Calu3 (cell line): ENCODE measurements around the gene NQO2. TPM values are rescaled to one million over a fixed set of nuclear protein-coding genes. Genes with fewer than 3 reads are reported as not detected.
"Not testable (repeated sequence)": the region's sequence is repeated elsewhere in the genome, so short reads cannot be mapped to it uniquely, and the experiment has no call there.

Source experiments
- BruUV-seq: library from RNA; stranded (reverse); fragments of 400-500 nt; replicated peaks from 2 replicates; lab custom pipeline; 2021; lab: Mats Ljungman, UMichigan
- CTCF ChIA-PET: fragments of 300-600 bp; sonication (Branson Sonifier 250); formaldehyde crosslinking; loops from one replicate; lab custom pipeline; 2022; ENCODE audit warnings: antibody characterized with exemption; lab: Charles Lee
- DNase-seq: peaks from one replicate; pipeline ENCODE4 v3.0.0; 2022
- H3K27ac Mint-ChIP-seq: one replicate; pipeline ENCODE4 v1.8.0; 2022; ENCODE audit warnings: mixed read lengths; ENCODE audit not compliant: unreplicated experiment
- H3K27me3 Mint-ChIP-seq: one replicate; pipeline ENCODE4 v1.8.0; 2022; ENCODE audit warnings: mixed read lengths; ENCODE audit not compliant: unreplicated experiment
- H3K36me3 Mint-ChIP-seq: one replicate; pipeline ENCODE4 v1.8.0; 2022; ENCODE audit warnings: mild to moderate bottlenecking, moderate library complexity, mixed read lengths; ENCODE audit not compliant: insufficient read depth, unreplicated experiment
- H3K4me1 Mint-ChIP-seq: one replicate; pipeline ENCODE4 v1.8.0; 2022; ENCODE audit warnings: mild to moderate bottlenecking, low read depth, mixed read lengths; ENCODE audit not compliant: unreplicated experiment
- H3K4me3 Mint-ChIP-seq: one replicate; pipeline ENCODE4 v1.8.0; 2022; ENCODE audit warnings: mild to moderate bottlenecking, low read depth, moderate library complexity, mixed read lengths; ENCODE audit not compliant: unreplicated experiment
- H3K9me3 Mint-ChIP-seq: one replicate; pipeline ENCODE4 v1.8.0; 2022; ENCODE audit warnings: low read depth, mixed read lengths; ENCODE audit not compliant: unreplicated experiment
- CTCF ChIP-seq: fragments of 200-600 bp; IDR thresholded peaks from one replicate; pipeline ENCODE4 v1.8.0; 2022; ENCODE audit warnings: antibody characterized with exemption; ENCODE audit not compliant: unreplicated experiment
- intact Hi-C: fragments of 100-400 bp; cut with micrococcal nuclease; formaldehyde crosslinking; loops from one replicate; pipeline ENCODE4 v1.10.0; 2022; ENCODE audit not compliant: unreplicated experiment
- total RNA-seq: library from RNA; stranded (reverse); gene quantifications from 2 replicates; pipeline ENCODE4 v1.2.3, GENCODE V29; 2022

The NQO2 gene
- total RNA-seq, 1 experiment from 2014 or later, result 12.0 TPM

GRCh38 chr6:2973180-2973579 lies 26.5 kb upstream of the NQO2 start:
- BruUV-seq, DNase-seq, H3K27me3 Mint-ChIP-seq, H3K4me3 Mint-ChIP-seq, H3K27ac Mint-ChIP-seq, CTCF ChIA-PET, intact Hi-C loops, H3K9me3 Mint-ChIP-seq: not testable (repeated sequence)
- peaks cover 17% of the 10 kb centered on the region for H3K36me3 Mint-ChIP-seq
- peaks cover 16% of the 10 kb centered on the region for H3K4me1 Mint-ChIP-seq

DNA sequence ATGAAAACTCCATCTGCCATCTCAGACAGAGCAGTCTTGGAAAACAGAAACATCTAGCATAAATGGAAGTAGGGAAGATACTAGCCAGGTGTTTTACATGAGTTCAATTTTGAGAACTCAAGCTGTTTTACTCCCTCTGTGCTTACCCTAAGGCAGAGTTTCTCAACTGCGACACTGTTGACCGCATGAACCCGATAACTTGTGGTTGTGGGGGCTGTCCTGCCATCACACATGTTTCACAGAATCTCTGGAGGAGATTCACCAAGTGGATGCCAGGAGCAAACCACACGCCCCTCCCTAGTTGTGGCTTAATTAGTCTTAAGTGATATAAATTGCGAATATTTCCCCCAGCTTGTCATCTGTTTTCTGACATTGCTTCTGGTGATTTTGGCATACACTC lies 26.0 kb upstream of the NQO2 start:
- intact Hi-C loops, result no loop called here
- no TSS peak for BruUV-seq

DNA sequence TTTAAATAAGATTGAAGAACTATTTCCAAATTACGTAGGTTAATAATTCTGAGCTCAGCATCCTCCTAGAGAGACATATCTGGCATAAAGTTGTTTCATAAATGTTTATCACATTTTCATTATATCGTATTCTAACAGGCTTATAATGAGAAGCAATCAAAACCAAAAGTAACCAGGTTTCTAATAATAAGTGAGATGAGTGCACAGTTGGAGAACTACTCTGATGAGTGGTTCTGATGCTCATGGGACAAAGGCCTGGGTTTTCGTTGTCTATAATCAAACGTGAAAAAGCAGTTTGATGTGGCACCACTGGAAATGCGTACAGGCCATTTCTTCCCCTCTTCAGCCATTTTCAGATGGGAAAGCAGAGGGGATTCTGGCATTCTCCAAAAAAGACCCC lies 23.6 kb upstream of the NQO2 start:
- Mint-ChIP-seq H3K9me3 (no peaks in the 10 kb centered on the region), H3K27ac (no peak overlapping the region), H3K36me3 (peaks cover 8% of the 10 kb centered on the region), H3K27me3 (no peaks in the 10 kb centered on the region), H3K4me3 (no peak overlapping the region), H3K4me1 (peaks cover 22% of the 10 kb centered on the region)
- intact Hi-C loops, result no loop called here
- no peak for DNase-seq
- no TSS peak for BruUV-seq
- TF ChIP-seq CTCF, result no peak
- CTCF ChIA-PET, result interaction anchor here (1.5 kb wide), 1 partner anchor 10 kb away, joined by 4 read pairs; no protein-coding TSS in a partner anchor

More for the DNA sequence above, 26.0 kb upstream of the NQO2 start:
- no peak for DNase-seq
- Mint-ChIP-seq H3K36me3 (peaks cover 17% of the 10 kb centered on the region), H3K9me3 (no peaks in the 10 kb centered on the region), H3K4me1 (peaks cover 11% of the 10 kb centered on the region), H3K27ac (no peak overlapping the region), H3K4me3 (no peak overlapping the region), H3K27me3 (no peaks in the 10 kb centered on the region)
- no peak for TF ChIP-seq CTCF
- CTCF ChIA-PET, result no interaction called here

DNA sequence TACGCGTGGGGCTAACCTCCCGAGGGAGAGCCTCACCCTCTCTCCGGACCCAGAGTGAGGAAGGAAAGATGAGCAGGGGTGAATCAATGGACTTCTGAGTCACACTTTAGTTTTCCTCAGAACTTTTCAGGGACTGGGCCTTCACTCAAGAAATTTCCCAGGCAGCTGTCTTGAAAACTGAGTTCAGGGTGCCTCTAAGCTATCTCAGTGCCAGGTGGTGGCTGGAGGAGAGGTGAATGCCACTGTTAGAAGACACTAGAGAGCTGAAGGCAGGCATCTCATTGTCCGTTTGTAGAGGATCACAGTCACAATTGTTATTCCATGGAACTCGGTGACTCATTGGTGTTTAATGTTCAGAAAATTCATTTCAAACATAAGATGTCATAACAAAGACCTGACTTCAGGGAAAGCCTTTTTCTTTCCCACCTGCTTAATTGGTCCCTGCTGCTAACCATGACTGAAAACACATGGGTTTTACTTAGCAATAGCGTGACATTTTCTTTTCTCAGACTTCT lies 23.1 kb upstream of the NQO2 start:
- no peak for DNase-seq
- Mint-ChIP-seq H3K27me3 (no peaks in the 10 kb centered on the region), H3K9me3 (no peaks in the 10 kb centered on the region), H3K4me1 (peaks cover 25% of the 10 kb centered on the region), H3K36me3 (peaks cover 5% of the 10 kb centered on the region), H3K4me3 (no peak overlapping the region), H3K27ac (no peak overlapping the region)
- intact Hi-C loops, result no loop called here
- BruUV-seq, result no TSS peak
- CTCF ChIA-PET, result interaction anchor here (1.5 kb wide), 1 partner anchor 10 kb away, joined by 4 read pairs; no protein-coding TSS in a partner anchor
- no peak for TF ChIP-seq CTCF

- Mint-ChIP-seq H3K4me1 (peaks cover 31% of the 10 kb centered on the region), H3K27me3 (no peaks in the 10 kb centered on the region), H3K36me3 (no peaks in the 10 kb centered on the region), H3K27ac (no peak overlapping the region), H3K9me3 (no peaks in the 10 kb centered on the region), H3K4me3 (no peak overlapping the region)
- DNase-seq, result no peak
- TF ChIP-seq CTCF, result no peak
- BruUV-seq, result no TSS peak
- CTCF ChIA-PET, result interaction anchor here (1.5 kb wide), 1 partner anchor 9 kb away, joined by 4 read pairs; no protein-coding TSS in a partner anchor
- intact Hi-C loops, result no loop called here
Observed at GRCh38 chr6:2977290-2977689, 22.4 kb upstream of the NQO2 start.
